Left ventricle myocardium inferior (tissue), 1 donor: ENCODE measurements around the gene WFDC11. TPM values are rescaled to one million over a fixed set of nuclear protein-coding genes. Genes with fewer than 3 reads are reported as not detected.
"Not testable (repeated sequence)": the region's sequence is repeated elsewhere in the genome, so short reads cannot be mapped to it uniquely, and the experiment has no call there.

Experiments used
- DNase-seq: peaks from one replicate; pipeline ENCODE4 v3.0.0-alpha.2; 2020
- H3K27ac ChIP-seq: fragments of 200-600 bp; replicated peaks from 2 replicates; pipeline ENCODE4 v1.8.0; 2021
- H3K27me3 ChIP-seq: fragments of 200-600 bp; 2 replicates; pipeline ENCODE4 v1.8.0; 2021; ENCODE audit warnings: low read depth
- H3K36me3 ChIP-seq: fragments of 200-600 bp; 2 replicates; pipeline ENCODE4 v1.8.0; 2021
- H3K4me1 ChIP-seq: fragments of 200-600 bp; 2 replicates; pipeline ENCODE4 v1.8.0; 2021
- H3K4me3 ChIP-seq: fragments of 200-600 bp; 2 replicates; pipeline ENCODE4 v1.8.0; 2021; ENCODE audit warnings: mild to moderate bottlenecking, moderate library complexity
- H3K9me3 ChIP-seq: fragments of 200-600 bp; replicated peaks from 2 replicates; pipeline ENCODE4 v1.8.0; 2021
- intact Hi-C: fragments of 100-400 bp; cut with micrococcal nuclease; formaldehyde crosslinking; loops from one replicate; pipeline ENCODE4 v1.11.0; 2022
- long read RNA-seq: library from polyadenylated mRNA; unstranded; transcript quantifications from one replicate; pipeline ENCODE4 v2.0.0, GENCODE V29; 2021
- total RNA-seq: library from RNA; stranded (reverse); fragmentation: NEBNext Ultra II Directional; extraction: Animal tissue kit (Norgen Biotek cat#: 25700); gene quantifications from one replicate; pipeline ENCODE4 v1.2.1, GENCODE V29; 2021
- TF ChIP-seq, protein P1 (sequence below): fragments of 200-600 bp; IDR thresholded peaks from 2 replicates; pipeline ENCODE4 v1.8.0; 2021; ENCODE audit warnings: antibody characterized with exemption, mild to moderate bottlenecking, borderline replicate concordance
- donor health status: DM: no; HTN: yes; CAD: no; lungs with severe emphysema.

Gene WFDC11
- total RNA-seq = not detected
- long read RNA-seq = 0 reads

DNA sequence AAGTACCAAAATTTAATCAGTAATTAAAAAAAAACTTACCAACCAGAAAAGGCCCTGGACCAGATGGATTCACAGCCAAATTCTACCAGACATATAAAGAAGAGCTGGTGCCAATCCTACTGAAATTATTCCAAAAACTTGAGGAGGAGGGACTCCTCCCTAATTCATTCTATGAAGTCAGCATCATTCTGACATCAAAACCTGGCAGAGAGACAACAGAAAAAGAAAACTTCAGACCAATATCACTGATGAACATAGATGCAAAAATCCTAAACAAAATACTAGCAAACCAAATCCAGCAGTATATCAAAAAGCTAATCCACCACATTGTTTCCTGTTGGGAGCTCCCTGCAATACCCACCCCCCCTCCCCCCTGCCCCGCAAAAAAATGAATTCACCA is at the start of gene WFDC11:
Gene WFDC11, minus strand, starts transcription at position 101 of the 400 bp plus-strand sequence. CDS start 19,639 bp downstream, outside the sequence.
- TF ChIP-seq, protein P1, sequence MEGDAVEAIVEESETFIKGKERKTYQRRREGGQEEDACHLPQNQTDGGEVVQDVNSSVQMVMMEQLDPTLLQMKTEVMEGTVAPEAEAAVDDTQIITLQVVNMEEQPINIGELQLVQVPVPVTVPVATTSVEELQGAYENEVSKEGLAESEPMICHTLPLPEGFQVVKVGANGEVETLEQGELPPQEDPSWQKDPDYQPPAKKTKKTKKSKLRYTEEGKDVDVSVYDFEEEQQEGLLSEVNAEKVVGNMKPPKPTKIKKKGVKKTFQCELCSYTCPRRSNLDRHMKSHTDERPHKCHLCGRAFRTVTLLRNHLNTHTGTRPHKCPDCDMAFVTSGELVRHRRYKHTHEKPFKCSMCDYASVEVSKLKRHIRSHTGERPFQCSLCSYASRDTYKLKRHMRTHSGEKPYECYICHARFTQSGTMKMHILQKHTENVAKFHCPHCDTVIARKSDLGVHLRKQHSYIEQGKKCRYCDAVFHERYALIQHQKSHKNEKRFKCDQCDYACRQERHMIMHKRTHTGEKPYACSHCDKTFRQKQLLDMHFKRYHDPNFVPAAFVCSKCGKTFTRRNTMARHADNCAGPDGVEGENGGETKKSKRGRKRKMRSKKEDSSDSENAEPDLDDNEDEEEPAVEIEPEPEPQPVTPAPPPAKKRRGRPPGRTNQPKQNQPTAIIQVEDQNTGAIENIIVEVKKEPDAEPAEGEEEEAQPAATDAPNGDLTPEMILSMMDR = no peak

DNA sequence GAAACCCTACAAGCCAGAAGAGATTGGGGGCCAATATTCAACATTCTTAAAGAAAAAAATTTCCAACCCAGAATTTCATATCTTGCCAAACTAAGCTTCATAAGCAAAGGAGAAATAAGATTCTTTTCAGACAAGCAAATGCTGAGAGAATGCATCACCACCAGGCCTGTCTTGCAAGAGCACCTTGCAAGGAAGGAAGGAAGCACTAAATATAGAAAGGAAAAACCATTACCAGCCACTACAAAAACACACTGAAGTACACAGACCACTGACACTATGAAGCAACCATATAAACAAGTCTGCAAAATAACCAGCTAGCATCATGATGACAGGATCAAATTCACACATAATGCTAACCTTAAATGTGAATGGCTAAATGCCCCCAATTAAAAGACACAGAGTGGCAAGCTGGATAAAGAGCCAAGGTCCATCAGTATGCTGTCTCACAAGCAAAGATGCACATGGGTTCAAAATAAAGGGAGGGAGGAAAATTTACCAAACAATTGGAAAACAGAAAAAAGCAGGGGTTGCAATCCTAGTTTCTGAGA is 46.2 kb upstream of the WFDC11 start:
- H3K4me3 ChIP-seq, H3K27ac ChIP-seq, DNase-seq, intact Hi-C loops, H3K4me1 ChIP-seq, H3K36me3 ChIP-seq: not testable (repeated sequence)
- H3K27me3 ChIP-seq = peaks cover 18% of the 10 kb centered on the region
- H3K9me3 ChIP-seq = peaks cover 21% of the 10 kb centered on the region

More for the DNA sequence above, at the start of gene WFDC11:
- no peaks in the 10 kb centered on the region for H3K4me1 ChIP-seq
- intact Hi-C loops = no loop called here
- H3K9me3 ChIP-seq = peaks cover 16% of the 10 kb centered on the region
- H3K36me3 ChIP-seq = no peaks in the 10 kb centered on the region
- H3K27ac ChIP-seq = no peak within 1 kb of the TSS
- no peak for DNase-seq
- H3K4me3 ChIP-seq = no peak within 1 kb of the TSS
- peaks cover 26% of the 10 kb centered on the region for H3K27me3 ChIP-seq

DNA sequence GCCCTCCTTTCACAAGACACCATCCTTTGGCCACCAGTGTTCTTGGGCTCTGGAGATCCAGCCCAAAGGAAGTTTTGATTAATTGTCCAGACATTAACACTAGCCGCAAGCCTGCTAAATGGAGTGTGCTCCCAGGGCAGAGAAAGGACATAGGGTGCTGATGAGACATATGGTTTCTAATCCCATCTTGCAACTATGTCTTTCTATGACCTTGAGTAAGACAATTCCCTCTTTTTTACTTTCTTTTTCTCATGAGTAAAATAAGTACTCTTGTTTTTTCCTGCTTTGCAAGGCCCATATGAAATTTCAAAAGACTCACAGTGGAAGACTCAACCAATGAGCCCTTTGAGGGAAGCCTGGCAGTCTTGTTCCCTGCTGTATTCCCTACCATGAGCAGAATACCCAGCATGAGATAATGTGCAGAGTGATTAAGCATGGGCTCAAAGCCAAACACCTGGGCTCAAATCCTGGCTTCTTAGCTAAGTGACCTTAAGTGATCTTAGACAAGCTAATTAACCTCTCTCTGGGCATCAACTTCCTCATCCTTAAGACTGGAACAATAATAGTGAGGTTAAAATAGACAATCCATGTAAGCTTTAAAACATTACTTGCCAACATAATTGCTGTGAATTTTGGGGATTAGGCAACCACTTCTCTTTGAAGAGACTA is 35.1 kb upstream of the WFDC11 start, which contains the start of gene WFDC10B:
Gene WFDC10B, minus strand, starts transcription at position 51 of the 669 bp plus-strand sequence. CDS start 19,027 bp downstream, outside the sequence.
- peaks cover 26% of the 10 kb centered on the region for H3K27me3 ChIP-seq
- no peaks in the 10 kb centered on the region for H3K36me3 ChIP-seq
- TF ChIP-seq, protein P1 = no peak
- no peak within 1 kb of the TSS for H3K4me3 ChIP-seq
- H3K27ac ChIP-seq = no peak within 1 kb of the TSS
- H3K4me1 ChIP-seq = no peaks in the 10 kb centered on the region
- H3K9me3 ChIP-seq = no peaks in the 10 kb centered on the region
- intact Hi-C loops = no loop called here
- no peak for DNase-seq

DNA sequence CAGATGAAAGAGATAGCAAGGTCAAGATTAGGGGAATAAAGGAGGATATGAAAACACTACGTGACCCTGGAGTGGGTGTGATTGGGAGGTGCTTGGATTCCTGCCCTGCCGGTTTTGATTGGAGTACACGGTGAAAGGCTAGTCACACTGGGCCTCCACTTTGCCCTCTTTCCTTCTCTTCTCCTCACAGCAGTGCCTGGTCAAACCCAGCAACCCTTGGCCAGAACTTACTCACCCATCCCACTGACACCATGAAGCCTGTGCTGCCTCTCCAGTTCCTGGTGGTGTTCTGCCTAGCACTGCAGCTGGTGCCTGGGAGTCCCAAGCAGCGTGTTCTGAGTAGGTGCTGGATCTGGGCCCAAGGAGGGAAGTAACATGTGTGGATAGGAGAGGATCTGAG is 31.8 kb upstream of the WFDC11 start, which contains the start of gene WFDC13:
Gene WFDC13, plus strand, starts transcription at position 166 of the 400 bp plus-strand sequence. Its CDS starts 86 bp downstream, at position 252.
- H3K27ac ChIP-seq = no peak within 1 kb of the TSS
- no peaks in the 10 kb centered on the region for H3K36me3 ChIP-seq
- no peak for DNase-seq
- intact Hi-C loops = no loop called here
- no peaks in the 10 kb centered on the region for H3K4me1 ChIP-seq
- TF ChIP-seq, protein P1 = no peak
- no peaks in the 10 kb centered on the region for H3K9me3 ChIP-seq
- H3K4me3 ChIP-seq = no peak within 1 kb of the TSS
- H3K27me3 ChIP-seq = peaks cover 16% of the 10 kb centered on the region

DNA sequence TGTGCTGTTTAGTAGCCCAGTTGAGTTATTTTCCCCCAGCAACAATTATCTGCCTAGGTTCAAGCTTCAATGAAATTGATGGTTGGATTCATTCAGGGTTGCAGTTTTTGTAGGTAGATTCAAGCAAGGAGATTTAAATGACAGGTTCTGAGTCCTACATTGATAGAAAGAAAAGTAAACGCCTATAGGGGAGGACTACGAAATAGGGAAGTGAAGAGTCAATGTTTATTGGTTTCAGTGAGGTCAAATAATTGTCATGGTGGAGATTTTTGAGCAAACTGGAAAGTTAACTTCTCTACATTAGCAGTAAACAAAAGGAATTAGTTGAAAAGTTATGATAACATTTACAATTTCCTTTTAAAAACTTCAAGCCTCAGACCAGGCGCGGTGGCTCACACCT is 31.1 kb upstream of the WFDC11 start:
- H3K27me3 ChIP-seq = peaks cover 8% of the 10 kb centered on the region
- H3K4me3 ChIP-seq = no peak overlapping the region
- no peak overlapping the region for H3K27ac ChIP-seq
- no peaks in the 10 kb centered on the region for H3K36me3 ChIP-seq
- H3K9me3 ChIP-seq = no peaks in the 10 kb centered on the region
- no peak for DNase-seq
- intact Hi-C loops = no loop called here
- H3K4me1 ChIP-seq = no peaks in the 10 kb centered on the region
- TF ChIP-seq, protein P1 = no peak

DNA sequence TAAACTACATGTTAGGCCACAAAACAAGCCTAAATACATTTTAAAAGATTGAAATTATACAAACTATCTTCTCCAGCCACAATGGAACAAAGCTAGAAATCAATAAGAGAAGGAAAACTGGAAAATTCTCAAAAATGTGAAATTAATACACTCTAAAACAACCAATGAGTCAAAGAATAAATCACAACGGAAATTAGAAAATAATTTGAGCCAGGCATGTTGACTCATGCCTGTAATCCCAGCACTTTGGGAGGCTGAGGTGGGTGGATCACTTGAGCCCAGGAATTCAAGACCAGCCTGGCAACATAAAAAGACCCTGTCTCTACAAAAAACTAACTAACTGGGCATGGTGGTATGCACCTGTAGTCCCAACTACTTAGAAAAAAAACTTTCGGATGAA is 25.5 kb upstream of the WFDC11 start:
- H3K9me3 ChIP-seq = no peaks in the 10 kb centered on the region
- H3K4me1 ChIP-seq = no peaks in the 10 kb centered on the region
- intact Hi-C loops = no loop called here
- H3K36me3 ChIP-seq = no peaks in the 10 kb centered on the region
- H3K27ac ChIP-seq = no peak overlapping the region
- DNase-seq = no peak
- H3K4me3 ChIP-seq = no peak overlapping the region
- TF ChIP-seq, protein P1 = no peak
- peaks cover 21% of the 10 kb centered on the region for H3K27me3 ChIP-seq

DNA sequence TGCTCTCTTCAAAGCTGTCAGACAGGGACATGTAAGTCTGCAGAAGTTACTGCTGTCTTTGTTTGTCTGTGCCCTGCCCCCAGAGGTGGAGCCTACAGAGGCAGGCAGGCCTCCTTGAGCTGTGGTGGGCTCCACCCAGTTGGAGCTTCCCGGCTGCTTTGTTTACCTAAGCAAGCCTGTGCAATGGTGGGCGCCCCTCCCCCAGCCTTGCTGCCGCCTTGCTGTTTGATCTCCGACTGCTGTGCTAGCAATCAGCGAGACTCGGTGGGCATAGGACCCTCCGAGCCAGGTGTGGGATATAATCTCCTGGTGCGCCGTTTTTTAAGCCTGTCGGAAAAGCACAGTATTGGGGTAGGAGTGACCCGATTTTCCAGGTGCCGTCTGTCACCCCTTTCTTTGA is 23.3 kb upstream of the WFDC11 start:
- intact Hi-C loops, H3K4me3 ChIP-seq, H3K9me3 ChIP-seq: not testable (repeated sequence)

More for the DNA sequence above, 23.3 kb upstream of the WFDC11 start:
- H3K27me3 ChIP-seq = peaks cover 21% of the 10 kb centered on the region
- DNase-seq, H3K36me3 ChIP-seq, H3K4me1 ChIP-seq, H3K27ac ChIP-seq: not testable (repeated sequence)
